OCI-LY7 (cell line): Measurements from ENCODE around the gene TMIGD2. TPM values are rescaled to one million over a fixed set of nuclear protein-coding genes. Genes with fewer than 3 reads are reported as not detected.

Experiments used
- BruUV-seq: library from RNA; stranded (reverse); fragments of 400-500 nt; replicated peaks from 2 replicates; lab custom pipeline; 2021; lab: Mats Ljungman, UMichigan
- CTCF ChIA-PET: fragments of 300-600 bp; sonication (Branson Sonifier 250); formaldehyde crosslinking; loops from one replicate; lab custom pipeline; 2022; ENCODE audit warnings: antibody characterized with exemption; ENCODE audit not compliant: unreplicated experiment; lab: Charles Lee
- POLR2A ChIA-PET: fragments of 300-600 bp; sonication (Branson Sonifier 250); formaldehyde crosslinking; loops from one replicate; lab custom pipeline; 2022; ENCODE audit warnings: antibody characterized with exemption; lab: Charles Lee
- DNase-seq: peaks from one replicate; pipeline ENCODE4 v3.0.0-alpha.2; 2015; ENCODE audit warnings: low spot score
- H2AFZ ChIP-seq: fragments of 200-600 bp; sonication (generic), shearing (Covaris generic); 2 replicates; pipeline ENCODE4 v1.6.1; 2014; ENCODE audit warnings: mild to moderate bottlenecking, antibody characterized with exemption, low read length, moderate library complexity
- H3K27ac ChIP-seq: fragments of 200-600 bp; sonication (generic); 2 replicates; pipeline ENCODE4 v1.5.1; 2014; ENCODE audit warnings: mixed run types, low read depth, mild to moderate bottlenecking, moderate library complexity, low read length, inconsistent platforms; ENCODE audit not compliant: poor library complexity, severe bottlenecking
- H3K36me3 ChIP-seq: fragments of 200-600 bp; sonication (generic); 2 replicates; pipeline ENCODE4 v1.6.1; 2014; ENCODE audit warnings: mild to moderate bottlenecking, antibody characterized with exemption, low read length, moderate library complexity, mixed read lengths; ENCODE audit not compliant: insufficient read depth
- H3K4me1 ChIP-seq: fragments of 200-600 bp; sonication (generic); 2 replicates; pipeline ENCODE4 v1.5.1; 2014; ENCODE audit warnings: mild to moderate bottlenecking, low read length; ENCODE audit not compliant: insufficient read depth, poor library complexity, severe bottlenecking
- H3K4me2 ChIP-seq: fragments of 200-600 bp; sonication (generic); 2 replicates; pipeline ENCODE4 v1.6.1; 2014; ENCODE audit warnings: mild to moderate bottlenecking, low read length
- H3K4me3 ChIP-seq: fragments of 200-600 bp; sonication (generic); 2 replicates; pipeline ENCODE4 v1.5.1; 2014; ENCODE audit warnings: mild to moderate bottlenecking, low read depth, low read length; ENCODE audit not compliant: poor library complexity, severe bottlenecking
- H3K79me2 ChIP-seq: fragments of 200-600 bp; sonication (generic); 2 replicates; pipeline ENCODE4 v1.6.1; 2016; ENCODE audit warnings: low read depth, mild to moderate bottlenecking, low read length, moderate library complexity, mixed read lengths; ENCODE audit not compliant: insufficient read depth
- H3K9me2 ChIP-seq: fragments of 200-600 bp; sonication (generic); 2 replicates; pipeline ENCODE4 v1.6.1; 2016; ENCODE audit warnings: mild to moderate bottlenecking, low read length, mixed read lengths; ENCODE audit not compliant: insufficient read depth
- H3K9me3 ChIP-seq: fragments of 200-600 bp; sonication (generic); 2 replicates; pipeline ENCODE4 v1.6.1; 2014; ENCODE audit warnings: mild to moderate bottlenecking, mixed run types, low read length, mixed read lengths
- H4K20me1 ChIP-seq: fragments of 200-600 bp; sonication (generic); 2 replicates; pipeline ENCODE4 v1.6.1; 2014; ENCODE audit warnings: mild to moderate bottlenecking, antibody characterized with exemption, low read length, moderate library complexity, mixed read lengths; ENCODE audit not compliant: insufficient read depth
- CTCF ChIP-seq: fragments of 200-600 bp; sonication (generic); conservative IDR thresholded peaks from 2 replicates; pipeline ENCODE4 v1.5.1; 2014; ENCODE audit warnings: mild to moderate bottlenecking, antibody characterized with exemption, low read length, moderate library complexity, mixed read lengths
- EZH2phosphoT487 ChIP-seq: fragments of 200-600 bp; sonication (generic); IDR thresholded peaks from 2 replicates; pipeline ENCODE4 v1.6.1; 2018; ENCODE audit warnings: low read depth, borderline replicate concordance, mild to moderate bottlenecking, mixed run types, antibody characterized with exemption, low read length, moderate library complexity, mixed read lengths
- intact Hi-C: fragments of 100-400 bp; cut with micrococcal nuclease; formaldehyde crosslinking; loops from one replicate; pipeline ENCODE4 v1.10.0; 2022; ENCODE audit not compliant: unreplicated experiment
- total RNA-seq, 2 experiments: library from RNA; depleted of rRNA in 1 of 2; stranded (reverse); fragments of >200 nt in 1 of 2; shearing (Covaris generic) in 1 of 2; gene quantifications; 2 replicates each; pipeline ENCODE4 v1.2.3, GENCODE V29; 2014 to 2022

The TMIGD2 gene
- total RNA-seq, 2 experiments from 2014 or later = 0.44 to 2.7 TPM

GRCh38 chr19:4303819-4304537 lies 1.8 kb upstream of the TMIGD2 start:
- no peaks in the 10 kb centered on the region for H3K79me2 ChIP-seq
- peak overlapping the region; percentile 57 for H3K4me2 ChIP-seq
- 0 out of 2 replicates have a peak, but pooled peaks cover 4% of the 10 kb centered on the region for H3K36me3 ChIP-seq
- H3K9me2 ChIP-seq = no peaks in the 10 kb centered on the region
- no peak for TF ChIP-seq CTCF
- TF ChIP-seq EZH2phosphoT487 = no peak
- H4K20me1 ChIP-seq = no peaks in the 10 kb centered on the region
- no peak overlapping the region for H3K27ac ChIP-seq
- ChIA-PET POLR2A (interaction anchor here (0.6 kb wide), 1 partner anchor 663 kb away, joined by 3 read pairs; no protein-coding TSS in a partner anchor), CTCF (interaction anchor here (0.6 kb wide), 1 partner anchor 96 kb away, joined by 4 read pairs; no protein-coding TSS in a partner anchor)
- no TSS peak for BruUV-seq
- H3K4me3 ChIP-seq = peak overlapping the region; percentile 70
- H2AFZ ChIP-seq = peak overlapping the region; percentile 68
- no peak for DNase-seq
- no peaks in the 10 kb centered on the region for H3K9me3 ChIP-seq
- intact Hi-C loops = no loop called here
- peaks cover 13% of the 10 kb centered on the region for H3K4me1 ChIP-seq

GRCh38 chr19:4301590-4302242 lies 473 bp downstream of the TMIGD2 start:
- no peaks in the 10 kb centered on the region for H3K9me2 ChIP-seq
- no TSS peak for BruUV-seq
- H3K27ac ChIP-seq = no peak overlapping the region
- no peak for DNase-seq
- H3K79me2 ChIP-seq = no peaks in the 10 kb centered on the region
- no peaks in the 10 kb centered on the region for H3K9me3 ChIP-seq
- peak overlapping the region; percentile 52; the same call in 1 of the 2 replicates for H2AFZ ChIP-seq
- H3K4me1 ChIP-seq = peaks cover 13% of the 10 kb centered on the region
- TF ChIP-seq CTCF (no peak), EZH2phosphoT487 (no peak)
- H4K20me1 ChIP-seq = no peaks in the 10 kb centered on the region
- H3K4me2 ChIP-seq = peak overlapping the region; percentile 9; the same call in 1 of the 2 replicates
- H3K4me3 ChIP-seq = no peak overlapping the region
- POLR2A ChIA-PET = interaction anchor here (0.6 kb wide), 1 partner anchor 169 kb away, joined by 3 read pairs; no protein-coding TSS in a partner anchor
- no peaks in the 10 kb centered on the region for H3K36me3 ChIP-seq
- CTCF ChIA-PET = no interaction called here
- intact Hi-C loops = no loop called here
